Kidney (tissue), 14 donors: ENCODE results near the gene GFRA1. TPM values are rescaled to one million over a fixed set of nuclear protein-coding genes. Genes with fewer than 3 reads are reported as not detected.

Experiments used
- DNase-seq, 5 donors: peaks; one replicate each; pipeline ENCODE4 v3.0.0-alpha.2; 2013 to 2020
- FAIRE-seq: peaks from 2 replicates; lab custom pipeline; 2012; peaks lifted over from hg19 to GRCh38; lab: Jason Lieb, UNC
- H3K27ac ChIP-seq, 2 donors: one replicate each; pipeline ENCODE4 v1.7.0; 2013; ENCODE audit warnings: low read depth in 2 of 2, low read length in 2 of 2, inconsistent platforms in 1 of 2
- H3K27me3 ChIP-seq: one replicate; pipeline ENCODE4 v1.7.1; 2013; ENCODE audit warnings: low read length, inconsistent platforms; ENCODE audit not compliant: control insufficient read depth, insufficient read depth
- H3K36me3 ChIP-seq, 3 donors: one replicate each; pipeline versions ENCODE4 v1.7.0 to v1.7.1; 2013; ENCODE audit warnings: low read length in 3 of 3, control low read depth in 1 of 3, inconsistent platforms in 1 of 3; ENCODE audit not compliant: insufficient read depth in 3 of 3, control insufficient read depth in 2 of 3
- H3K4me1 ChIP-seq, 3 donors: one replicate each; pipeline versions ENCODE4 v1.7.0 to v1.7.1; 2013; ENCODE audit warnings: low read length in 3 of 3, inconsistent platforms in 1 of 3, low read depth in 1 of 3; ENCODE audit not compliant: control insufficient read depth in 2 of 3, insufficient read depth in 2 of 3
- H3K4me3 ChIP-seq, 3 donors: one replicate each; pipeline versions ENCODE4 v1.7.0 to v1.8.1; 2013; ENCODE audit warnings: low read length in 3 of 3, control low read depth in 1 of 3, inconsistent platforms in 1 of 3
- H3K9ac ChIP-seq, 3 donors: one replicate each; pipeline versions ENCODE4 v1.7.0 to v1.7.1; 2013; ENCODE audit warnings: low read length in 3 of 3, control low read depth in 1 of 3, inconsistent platforms in 1 of 3
- H3K9me3 ChIP-seq, 3 donors: one replicate each; pipeline versions ENCODE4 v1.7.0 to v1.7.1; 2013; ENCODE audit warnings: low read length in 3 of 3, control low read depth in 1 of 3, inconsistent platforms in 1 of 3; ENCODE audit not compliant: control insufficient read depth in 2 of 3, insufficient read depth in 1 of 3
- intact Hi-C: fragments of 100-400 bp; cut with DNase I; formaldehyde crosslinking; loops from one replicate; pipeline ENCODE4 v1.11.1; 2022
- polyA plus RNA-seq: library from polyadenylated mRNA; stranded (reverse); fragments of 350-450 nt; fragmentation: Illumina TruSeq; extraction: RNeasy Lipid Tissue Mini Kit (QIAGEN cat#74804); gene quantifications from one replicate; pipeline ENCODE4 v1.2.3, GENCODE V29; 2014; ENCODE audit warnings: low read depth, low replicate concordance; ENCODE audit not compliant: insufficient read depth
- total RNA-seq: library from RNA; stranded (reverse); fragmentation: NEBNext Ultra II Directional; extraction: Animal tissue kit (Norgen Biotek cat#: 25700); gene quantifications from one replicate; pipeline ENCODE4 v1.2.1, GENCODE V29; 2021
- TF ChIP-seq, protein P1 (sequence below): IDR thresholded peaks from 3 replicates; pipeline ENCODE4 v1.5.1; 2012; ENCODE audit warnings: mild to moderate bottlenecking, moderate library complexity, borderline replicate concordance; ENCODE audit not compliant: insufficient read depth; ENCODE audit errors: extremely low read depth
- donor health status: control.
- donor health status: control.
- donor health status: control.
- donor health status: control.
- donor health status: control.
- donor health status: DM: yes; HTN: yes; CAD: no.
- donor health status: Normal renal cell carcinoma (clear cell type).

Gene GFRA1
- total and polyA plus RNA-seq, 2 donors from 2014 or later = 3.0 to 22.3 TPM

DNA sequence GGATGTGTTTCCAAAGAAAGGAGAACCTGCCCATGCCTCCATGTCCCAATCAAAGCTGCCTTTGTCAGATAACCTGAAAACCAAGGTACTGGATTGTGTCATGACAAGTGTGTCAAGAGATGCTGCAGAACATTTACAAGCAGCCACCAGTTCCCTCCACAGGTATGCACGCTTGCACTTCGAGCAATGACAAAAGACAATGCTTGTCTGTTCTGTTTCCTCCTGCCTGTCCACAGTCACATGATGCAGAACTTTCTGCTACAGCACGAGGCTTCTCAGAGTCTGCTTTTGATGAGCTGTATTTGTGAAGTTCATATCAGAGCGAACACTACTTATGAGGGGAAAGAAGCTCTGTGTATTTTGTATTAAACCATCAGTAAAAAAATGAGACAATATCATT is 209.9 kb downstream of the GFRA1 start:
- intact Hi-C loops = no loop called here
- Histone ChIP-seq H3K27ac (no peak overlapping the region), H3K4me3 (no peak overlapping the region), H3K9ac (no peak overlapping the region), H3K9me3 (no peaks in the 10 kb centered on the region), H3K4me1 (no peaks in the 10 kb centered on the region), H3K36me3 (no peaks in the 10 kb centered on the region), H3K27me3 (no peaks in the 10 kb centered on the region)
- no peak for FAIRE-seq
- DNase-seq = no peak
- TF ChIP-seq, protein P1, sequence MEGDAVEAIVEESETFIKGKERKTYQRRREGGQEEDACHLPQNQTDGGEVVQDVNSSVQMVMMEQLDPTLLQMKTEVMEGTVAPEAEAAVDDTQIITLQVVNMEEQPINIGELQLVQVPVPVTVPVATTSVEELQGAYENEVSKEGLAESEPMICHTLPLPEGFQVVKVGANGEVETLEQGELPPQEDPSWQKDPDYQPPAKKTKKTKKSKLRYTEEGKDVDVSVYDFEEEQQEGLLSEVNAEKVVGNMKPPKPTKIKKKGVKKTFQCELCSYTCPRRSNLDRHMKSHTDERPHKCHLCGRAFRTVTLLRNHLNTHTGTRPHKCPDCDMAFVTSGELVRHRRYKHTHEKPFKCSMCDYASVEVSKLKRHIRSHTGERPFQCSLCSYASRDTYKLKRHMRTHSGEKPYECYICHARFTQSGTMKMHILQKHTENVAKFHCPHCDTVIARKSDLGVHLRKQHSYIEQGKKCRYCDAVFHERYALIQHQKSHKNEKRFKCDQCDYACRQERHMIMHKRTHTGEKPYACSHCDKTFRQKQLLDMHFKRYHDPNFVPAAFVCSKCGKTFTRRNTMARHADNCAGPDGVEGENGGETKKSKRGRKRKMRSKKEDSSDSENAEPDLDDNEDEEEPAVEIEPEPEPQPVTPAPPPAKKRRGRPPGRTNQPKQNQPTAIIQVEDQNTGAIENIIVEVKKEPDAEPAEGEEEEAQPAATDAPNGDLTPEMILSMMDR = no peak

DNA sequence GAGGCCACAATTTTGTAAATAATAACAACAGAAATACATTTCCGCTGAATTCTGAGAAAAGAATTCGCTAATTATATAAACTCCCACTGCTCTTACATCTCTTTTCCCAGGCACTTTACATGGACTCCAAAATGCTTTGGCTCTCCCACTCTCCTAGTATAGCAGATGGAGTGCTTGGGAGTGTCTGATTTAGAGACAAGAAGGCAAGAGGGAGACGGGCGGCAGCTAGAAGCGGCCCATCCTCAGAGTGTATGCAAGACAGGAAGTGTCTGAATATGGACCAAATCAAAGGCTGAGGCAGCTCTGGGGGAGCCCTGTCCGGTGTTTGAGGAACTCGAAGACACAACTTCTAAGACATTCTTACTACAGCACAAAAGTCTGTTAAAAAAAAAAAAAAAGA is 212.1 kb downstream of the GFRA1 start:
- H3K27ac ChIP-seq = no peak overlapping the region
- intact Hi-C loops = no loop called here
- no peak overlapping the region for H3K4me3 ChIP-seq
- DNase-seq (no peak), FAIRE-seq (no peak)
- H3K9ac ChIP-seq = no peak overlapping the region
- H3K9me3 ChIP-seq = no peaks in the 10 kb centered on the region
- no peaks in the 10 kb centered on the region for H3K36me3 ChIP-seq
- no peaks in the 10 kb centered on the region for H3K27me3 ChIP-seq
- H3K4me1 ChIP-seq = no peaks in the 10 kb centered on the region
- TF ChIP-seq, protein P1 = no peak

DNA sequence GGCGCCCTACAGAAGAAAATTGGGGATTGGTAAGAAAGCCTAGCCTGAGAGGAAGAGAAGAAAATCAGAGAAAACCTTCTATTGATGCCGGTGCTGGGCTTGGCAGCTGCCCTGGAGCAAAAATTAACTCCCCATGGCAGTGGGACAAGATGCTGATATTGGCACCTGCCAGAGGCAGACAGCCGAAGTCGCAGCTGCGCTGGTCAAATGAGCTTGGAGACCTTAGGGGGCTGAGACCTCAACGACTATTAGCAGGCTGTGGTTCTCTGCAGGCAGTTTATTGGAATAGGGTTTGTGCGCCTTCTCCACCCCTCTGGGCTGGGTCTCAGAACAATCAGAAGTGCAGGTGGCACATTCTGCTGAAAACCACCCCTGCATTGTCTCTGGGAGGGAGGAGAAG is 213.7 kb downstream of the GFRA1 start:
- no peaks in the 10 kb centered on the region for H3K9me3 ChIP-seq
- no peaks in the 10 kb centered on the region for H3K27me3 ChIP-seq
- no peaks in the 10 kb centered on the region for H3K36me3 ChIP-seq
- no peak overlapping the region for H3K9ac ChIP-seq
- TF ChIP-seq, protein P1 = no peak
- no peak overlapping the region for H3K4me3 ChIP-seq
- FAIRE-seq (no peak), DNase-seq (no peak)
- no peaks in the 10 kb centered on the region for H3K4me1 ChIP-seq
- intact Hi-C loops = no loop called here
- no peak overlapping the region for H3K27ac ChIP-seq
